SH-SY5Y (cell line): Measurements from ENCODE around the gene SYPL2.

Source experiments
- GATA2 ChIP-seq: IDR thresholded peaks from 2 replicates; pipeline ENCODE4 v1.6.1; 2011; ENCODE audit warnings: mild to moderate bottlenecking, low read depth, low read length
- GATA3 ChIP-seq: IDR thresholded peaks from 2 replicates; pipeline ENCODE4 v1.6.1; 2011; ENCODE audit warnings: low read depth, mild to moderate bottlenecking, low read length, moderate library complexity

Gene SYPL2

GRCh38 chr1:109466452-109467300 is at the start of gene SYPL2:
SYPL2 (plus strand) TSS chr1:109466546; CDS start chr1:109466844, 298 bp downstream.
- TF ChIP-seq GATA2 (no peak), GATA3 (no peak)

GRCh38 chr1:109423498-109423897 is 42.8 kb upstream of the SYPL2 start:
- no peak for TF ChIP-seq GATA3
- no peak for TF ChIP-seq GATA2

- no peak for TF ChIP-seq GATA2
- TF ChIP-seq GATA3: no peak
Observed at GRCh38 chr1:109425391-109426280, 40.7 kb upstream of the SYPL2 start.

- TF ChIP-seq GATA3: no peak
- no peak for TF ChIP-seq GATA2
Observed at GRCh38 chr1:109426281-109427170, 39.8 kb upstream of the SYPL2 start, which contains the start of gene PSMA5. PSMA5 (minus strand) TSS chr1:109426448; CDS start chr1:109426330, 118 bp downstream.

- TF ChIP-seq GATA3: no peak
- TF ChIP-seq GATA2: no peak
Observed at GRCh38 chr1:109427171-109427467, 39.2 kb upstream of the SYPL2 start.

- TF ChIP-seq GATA2: no peak
- TF ChIP-seq GATA3: no peak
Observed at GRCh38 chr1:109432336-109432735, 34.0 kb upstream of the SYPL2 start.

- TF ChIP-seq GATA3 (no peak), GATA2 (no peak)
Observed at GRCh38 chr1:109433322-109433721, 33.0 kb upstream of the SYPL2 start.

GRCh38 chr1:109434484-109434883 is 31.9 kb upstream of the SYPL2 start:
- TF ChIP-seq GATA2 (no peak), GATA3 (no peak)

- no peak for TF ChIP-seq GATA3
- no peak for TF ChIP-seq GATA2
Observed at GRCh38 chr1:109438798-109439297, 27.5 kb upstream of the SYPL2 start.

- TF ChIP-seq GATA2: no peak
- no peak for TF ChIP-seq GATA3
Observed at GRCh38 chr1:109441069-109441468, 25.3 kb upstream of the SYPL2 start.

- no peak for TF ChIP-seq GATA3
- no peak for TF ChIP-seq GATA2
Observed at GRCh38 chr1:109443476-109443875, 22.9 kb upstream of the SYPL2 start.

GRCh38 chr1:109444346-109444745 is 22.0 kb upstream of the SYPL2 start:
- TF ChIP-seq GATA3: no peak
- no peak for TF ChIP-seq GATA2

GRCh38 chr1:109447524-109447923 is 18.8 kb upstream of the SYPL2 start:
- TF ChIP-seq GATA2 (no peak), GATA3 (no peak)
